Gastroesophageal sphincter (tissue), 4 donors: Measurements from ENCODE around the gene CHST12. TPM values are rescaled to one million over a fixed set of nuclear protein-coding genes. Genes with fewer than 3 reads are reported as not detected.
"Not testable (repeated sequence)": the region's sequence is repeated elsewhere in the genome, so short reads cannot be mapped to it uniquely, and the experiment has no call there.

ENCODE experiments used
- ATAC-seq: fragments of 150-250 bp; one replicate; pipeline ENCODE4 v1.9.1; 2016; ENCODE audit warnings: mild to moderate bottlenecking, moderate library complexity
- H3K27ac ChIP-seq, 4 donors: fragments of 200-600 bp; sonication (generic) in 3 of 4; 1 replicate in 3 of 4; 2 replicates in 1 of 4; pipeline ENCODE4 v1.5.1; 2016 to 2019
- H3K27me3 ChIP-seq: fragments of 200-600 bp; sonication (generic); one replicate; pipeline ENCODE4 v1.5.1; 2019
- H3K36me3 ChIP-seq, 2 donors: fragments of 200-600 bp; sonication (generic); one replicate each; pipeline ENCODE4 v1.5.1; 2019; ENCODE audit warnings: control low read depth in 1 of 2
- H3K4me1 ChIP-seq, 3 donors: fragments of 200-600 bp; sonication (generic); 1 replicate in 2 of 3; 2 replicates in 1 of 3; pipeline ENCODE4 v1.5.1; 2016 to 2019; ENCODE audit warnings: control low read depth in 2 of 3
- H3K4me3 ChIP-seq, 2 donors: fragments of 200-600 bp; sonication (generic); one replicate each; pipeline ENCODE4 v1.5.1; 2019; ENCODE audit warnings: mild to moderate bottlenecking in 1 of 2, moderate library complexity in 1 of 2
- H3K9me3 ChIP-seq, 3 donors: fragments of 200-600 bp; sonication (generic); one replicate each; pipeline ENCODE4 v1.5.1; 2017 to 2019; ENCODE audit warnings: control low read depth in 2 of 3
- EP300 ChIP-seq: sonication (generic); formaldehyde crosslinking; IDR thresholded peaks from one replicate; pipeline ENCODE4 v1.6.1; 2017; ENCODE audit warnings: antibody characterized with exemption, mild to moderate bottlenecking
- POLR2A ChIP-seq, 2 donors: fragments of 450-650 bp; IDR thresholded peaks; one replicate each; pipeline ENCODE4 v1.6.1; 2017; ENCODE audit warnings: antibody characterized with exemption in 2 of 2, mild to moderate bottlenecking in 2 of 2, moderate library complexity in 1 of 2
- POLR2AphosphoS5 ChIP-seq: sonication (generic); formaldehyde crosslinking; IDR thresholded peaks from one replicate; pipeline ENCODE4 v1.6.1; 2017; ENCODE audit warnings: antibody characterized with exemption
- WGBS, 2 donors: methylation state at CpG; one replicate each; pipeline ENCODE4 v1.1.5; 2018; ENCODE audit warnings: low coverage in 1 of 2; 5-methylcytosine and 5-hydroxymethylcytosine counted together
- total RNA-seq, 4 donors: library from RNA; depleted of rRNA; stranded (reverse); fragments of >200 nt; gene quantifications; one replicate each; pipeline ENCODE4 v1.1.0, GENCODE V29; 2016
- TF ChIP-seq, protein P1 (sequence below), 4 experiments: fragments of 200-600 bp in 2 of 4; fragments of 450-650 bp in 2 of 4; sonication (generic) in 1 of 4; IDR thresholded peaks; one replicate each; pipeline ENCODE4 v1.5.1; 2017 to 2019; ENCODE audit warnings: antibody characterized with exemption in 4 of 4, mild to moderate bottlenecking in 2 of 4, moderate library complexity in 2 of 4

Gene CHST12
- total RNA-seq, 4 donors from 2014 or later, result 8.3 to 18.3 (median 13.4) TPM

- H3K9me3 ChIP-seq, result no peaks in the 10 kb centered on the region
- no peaks in the 10 kb centered on the region for H3K27me3 ChIP-seq
- WGBS, 2 donors, result 76% methylated on average over 4 of the region's 7 CpGs; no CpG with 5 or more reads in 1 of the 2 donors
- no peak overlapping the region for H3K4me3 ChIP-seq
- ATAC-seq, result no peak
- H3K4me1 ChIP-seq, result no peaks in the 10 kb centered on the region
- no peak overlapping the region for H3K27ac ChIP-seq
- peaks cover 0 to 96% of the 10 kb centered on the region in 2 donors for H3K36me3 ChIP-seq
- no peak for TF ChIP-seq EP300
- TF ChIP-seq, protein P1, sequence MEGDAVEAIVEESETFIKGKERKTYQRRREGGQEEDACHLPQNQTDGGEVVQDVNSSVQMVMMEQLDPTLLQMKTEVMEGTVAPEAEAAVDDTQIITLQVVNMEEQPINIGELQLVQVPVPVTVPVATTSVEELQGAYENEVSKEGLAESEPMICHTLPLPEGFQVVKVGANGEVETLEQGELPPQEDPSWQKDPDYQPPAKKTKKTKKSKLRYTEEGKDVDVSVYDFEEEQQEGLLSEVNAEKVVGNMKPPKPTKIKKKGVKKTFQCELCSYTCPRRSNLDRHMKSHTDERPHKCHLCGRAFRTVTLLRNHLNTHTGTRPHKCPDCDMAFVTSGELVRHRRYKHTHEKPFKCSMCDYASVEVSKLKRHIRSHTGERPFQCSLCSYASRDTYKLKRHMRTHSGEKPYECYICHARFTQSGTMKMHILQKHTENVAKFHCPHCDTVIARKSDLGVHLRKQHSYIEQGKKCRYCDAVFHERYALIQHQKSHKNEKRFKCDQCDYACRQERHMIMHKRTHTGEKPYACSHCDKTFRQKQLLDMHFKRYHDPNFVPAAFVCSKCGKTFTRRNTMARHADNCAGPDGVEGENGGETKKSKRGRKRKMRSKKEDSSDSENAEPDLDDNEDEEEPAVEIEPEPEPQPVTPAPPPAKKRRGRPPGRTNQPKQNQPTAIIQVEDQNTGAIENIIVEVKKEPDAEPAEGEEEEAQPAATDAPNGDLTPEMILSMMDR (IDR thresholded peaks at IDR 0.05), result no peak
- TF ChIP-seq POLR2AphosphoS5, result no peak
- TF ChIP-seq POLR2A (IDR thresholded peaks at IDR 0.05), result no peak
Measured at GRCh38 chr7:2373646-2374045, 29.8 kb upstream of the CHST12 start.

GRCh38 chr7:2374401-2374800, 29.0 kb upstream of the CHST12 start:
- Histone ChIP-seq H3K4me3 (no peak overlapping the region), H3K9me3 (no peaks in the 10 kb centered on the region), H3K36me3 (peaks cover 0 to 96% of the 10 kb centered on the region in 2 donors), H3K4me1 (no peaks in the 10 kb centered on the region), H3K27me3 (no peaks in the 10 kb centered on the region), H3K27ac (no peak overlapping the region)
- TF ChIP-seq EP300, result no peak
- no peak for TF ChIP-seq POLR2AphosphoS5
- TF ChIP-seq POLR2A (IDR thresholded peaks at IDR 0.05), result no peak
- TF ChIP-seq, protein P1 (IDR thresholded peaks at IDR 0.05), result no peak
- ATAC-seq, result no peak
- WGBS, 2 donors, result 100% methylated on average over 1 to 2 of the region's 18 CpGs

DNA sequence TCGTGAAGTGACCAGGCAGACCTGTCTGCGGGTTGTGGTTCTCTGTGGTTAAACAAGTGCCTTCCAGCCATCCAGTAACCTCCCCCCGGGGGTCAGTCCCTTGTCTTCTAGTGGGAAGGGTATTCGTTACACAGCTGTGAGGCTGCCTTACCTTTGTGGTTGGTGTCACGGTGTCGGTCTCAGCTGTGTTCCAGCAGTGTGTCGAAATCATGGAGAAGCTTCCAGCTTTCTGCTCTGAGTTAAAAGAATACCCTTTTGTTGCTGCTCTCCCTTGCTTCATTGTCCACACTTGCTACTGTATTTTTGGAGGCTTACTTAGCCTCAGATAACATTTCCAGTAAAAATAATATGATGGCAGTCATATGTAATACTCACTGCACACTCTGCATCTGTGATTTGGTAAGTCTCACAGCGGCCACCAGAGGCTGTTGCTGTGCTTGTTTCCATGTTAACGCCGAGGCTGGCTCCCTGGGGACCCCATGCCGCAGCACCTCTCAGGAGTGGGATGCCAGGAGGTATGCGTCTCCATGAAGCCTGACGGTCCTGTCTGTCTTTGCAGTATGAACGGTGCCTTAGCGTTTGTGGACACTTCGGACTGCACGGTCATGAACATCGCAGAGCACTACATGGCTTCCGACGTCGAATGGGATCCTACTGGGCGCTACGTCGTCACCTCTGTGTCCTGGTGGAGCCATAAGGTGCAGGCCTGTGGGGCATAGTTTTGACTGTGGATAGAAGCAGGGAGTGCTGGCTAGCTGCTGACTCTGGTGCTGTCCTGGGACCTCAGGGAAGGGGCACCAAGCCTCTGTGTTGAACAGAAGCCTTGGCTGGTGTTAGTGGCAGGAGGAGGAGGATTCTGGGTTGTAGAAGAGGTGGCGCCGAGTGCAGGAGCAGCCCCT, 28.3 kb upstream of the CHST12 start:
- Histone ChIP-seq H3K36me3 (peaks cover 0 to 96% of the 10 kb centered on the region in 2 donors), H3K27ac (no peak overlapping the region), H3K9me3 (no peaks in the 10 kb centered on the region), H3K4me3 (no peak overlapping the region), H3K27me3 (no peaks in the 10 kb centered on the region), H3K4me1 (no peaks in the 10 kb centered on the region)
- TF ChIP-seq EP300, result no peak
- WGBS, 2 donors, result 72 to 79% methylated on average over 6 to 7 of the region's 26 CpGs
- ATAC-seq, result no peak

GRCh38 chr7:2376351-2377154, 26.9 kb upstream of the CHST12 start:
- 88 to 90% methylated on average over 2 to 4 of the region's 27 CpGs for WGBS, 2 donors
- Histone ChIP-seq H3K4me3 (no peak overlapping the region), H3K4me1 (no peaks in the 10 kb centered on the region), H3K27me3 (no peaks in the 10 kb centered on the region), H3K27ac (no peak overlapping the region), H3K36me3 (peaks cover 0 to 96% of the 10 kb centered on the region in 2 donors), H3K9me3 (no peaks in the 10 kb centered on the region)
- no peak for ATAC-seq
- no peak for TF ChIP-seq POLR2AphosphoS5
- no peak for TF ChIP-seq POLR2A (IDR thresholded peaks at IDR 0.05)
- TF ChIP-seq, protein P1 (IDR thresholded peaks at IDR 0.05), result no peak
- no peak for TF ChIP-seq EP300

DNA sequence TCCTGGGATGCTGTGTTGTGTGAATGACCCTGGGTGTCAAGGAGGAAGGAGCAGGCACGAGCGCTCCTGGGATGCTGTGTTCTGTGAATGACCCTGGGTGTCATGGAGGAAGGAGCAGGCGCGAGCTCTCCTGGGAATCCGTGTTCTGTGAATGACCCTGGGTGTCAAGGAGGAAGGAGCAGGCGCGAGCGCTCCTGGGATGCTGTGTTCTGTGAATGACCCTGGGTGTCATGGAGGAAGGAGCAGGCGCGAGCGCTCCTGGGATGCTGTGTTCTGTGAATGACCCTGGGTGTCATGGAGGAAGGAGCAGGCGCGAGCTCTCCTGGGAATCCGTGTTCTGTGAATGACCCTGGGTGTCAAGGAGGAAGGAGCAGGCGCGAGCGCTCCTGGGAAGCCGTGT, 25.9 kb upstream of the CHST12 start:
- H3K4me3 ChIP-seq, H3K9me3 ChIP-seq, ATAC-seq, H3K4me1 ChIP-seq, H3K27me3 ChIP-seq, H3K27ac ChIP-seq: not testable (repeated sequence)
- 94% methylated on average over 12 of the region's 18 CpGs; no CpG with 5 or more reads in 1 of the 2 donors for WGBS, 2 donors
- H3K36me3 ChIP-seq, result peaks cover 0 to 95% of the 10 kb centered on the region in 2 donors

GRCh38 chr7:2378125-2378524, 25.3 kb upstream of the CHST12 start:
- H3K36me3 ChIP-seq, result peaks cover 0 to 94% of the 10 kb centered on the region in 2 donors
- WGBS, 2 donors, result 68 to 81% methylated on average over 8 of the region's 18 CpGs
- H3K9me3 ChIP-seq, H3K4me3 ChIP-seq, ATAC-seq, H3K4me1 ChIP-seq, H3K27ac ChIP-seq, H3K27me3 ChIP-seq: not testable (repeated sequence)
